GM10266 (cell line): ENCODE measurements around the gene DNMT3L.

ENCODE experiments used
- DNase-seq: peaks from one replicate; pipeline ENCODE4 v3.0.0; 2012; ENCODE audit errors: extremely low spot score
- CTCF ChIP-seq: IDR thresholded peaks from 2 replicates; pipeline ENCODE4 v1.5.1; 2012; ENCODE audit warnings: mild to moderate bottlenecking, low read depth; ENCODE audit not compliant: control insufficient read depth, insufficient read depth; ENCODE audit errors: missing control alignments

The DNMT3L gene

GRCh38 chr21:44299085-44299457 is 37.4 kb upstream of the DNMT3L start:
- peak; percentile 74 for DNase-seq
- no peak for TF ChIP-seq CTCF

- DNase-seq: no peak
- no peak for TF ChIP-seq CTCF
These were observed 36.6 kb upstream of the DNMT3L start for GRCh38 chr21:44298301-44298700.

GRCh38 chr21:44297525-44298290 is 36.0 kb upstream of the DNMT3L start:
- peak; percentile 85 for TF ChIP-seq CTCF
- DNase-seq: peak; percentile 96

- no peak for DNase-seq
- no peak for TF ChIP-seq CTCF
These were observed 35.2 kb upstream of the DNMT3L start for GRCh38 chr21:44296916-44297315.

- no peak for TF ChIP-seq CTCF
- no peak for DNase-seq
These were observed 34.4 kb upstream of the DNMT3L start for GRCh38 chr21:44296103-44296519.

GRCh38 chr21:44295646-44296045 is 33.9 kb upstream of the DNMT3L start:
- no peak for TF ChIP-seq CTCF
- peak; percentile 74 for DNase-seq

GRCh38 chr21:44295163-44295573 is 33.5 kb upstream of the DNMT3L start:
- DNase-seq: no peak
- TF ChIP-seq CTCF: no peak
